Vagina (tissue), 2 donors: ENCODE measurements around the gene TMEM108.

Experiments used
- CTCF ChIP-seq, 3 experiments: fragments of 450-650 bp in 2 of 3; fragments of 200-600 bp in 1 of 3; sonication (generic) in 1 of 3; IDR thresholded peaks; one replicate each; pipeline ENCODE4 v1.5.1; 2017 to 2019; ENCODE audit warnings: antibody characterized with exemption in 3 of 3, mild to moderate bottlenecking in 2 of 3, moderate library complexity in 2 of 3
- POLR2A ChIP-seq, 2 donors: fragments of 450-650 bp; IDR thresholded peaks; one replicate each; pipeline ENCODE4 v1.6.1; 2017; ENCODE audit warnings: antibody characterized with exemption in 2 of 2, mild to moderate bottlenecking in 2 of 2, moderate library complexity in 2 of 2
- POLR2AphosphoS5 ChIP-seq, 2 donors: sonication (generic); formaldehyde crosslinking; IDR thresholded peaks; one replicate each; pipeline ENCODE4 v1.9.0; 2017; ENCODE audit warnings: antibody characterized with exemption in 2 of 2, mild to moderate bottlenecking in 2 of 2, low read depth in 1 of 2; ENCODE audit not compliant: insufficient read depth in 1 of 2

- TF ChIP-seq CTCF (IDR thresholded peaks at IDR 0.05), result no peak
- TF ChIP-seq POLR2AphosphoS5 (IDR thresholded peaks at IDR 0.05; ENCODE audit: insufficient read depth in 1 of 2, low read depth in 1 of 2), result no peak
- no peak for TF ChIP-seq POLR2A (IDR thresholded peaks at IDR 0.05)
Measured at GRCh38 chr3:133157716-133158115, 119.5 kb downstream of the TMEM108 start.
